MM.1S (cell line): ENCODE results near the gene CAMK2G.
"Not testable (repeated sequence)": the region's sequence is repeated elsewhere in the genome, so short reads cannot be mapped to it uniquely, and the experiment has no call there.

Experiments used
- DNase-seq: peaks from one replicate; pipeline ENCODE4 v3.0.0-alpha.2; 2015
- H2AFZ ChIP-seq: fragments of 300-600 bp; sonication (generic); 2 replicates; pipeline ENCODE4 v1.6.0; 2016; ENCODE audit warnings: antibody characterized with exemption, low read length
- H3F3A ChIP-seq: fragments of 300-600 bp; sonication (generic); 2 replicates; pipeline ENCODE4 v1.6.1; 2016; ENCODE audit warnings: mild to moderate bottlenecking, antibody characterized with exemption, low read length, moderate library complexity, mixed read lengths; ENCODE audit not compliant: insufficient read depth
- H3K27ac ChIP-seq: fragments of 300-600 bp; sonication (generic); 2 replicates; pipeline ENCODE4 v1.5.1; 2016; ENCODE audit warnings: mild to moderate bottlenecking, low read length
- H3K27me3 ChIP-seq: fragments of 300-600 bp; sonication (generic); replicated peaks from 2 replicates; pipeline ENCODE4 v1.6.0; 2016; ENCODE audit warnings: low read length; ENCODE audit not compliant: insufficient read depth
- H3K36me3 ChIP-seq: fragments of 300-600 bp; sonication (generic); replicated peaks from 2 replicates; pipeline ENCODE4 v1.6.1; 2016; ENCODE audit warnings: mild to moderate bottlenecking, low read length, mixed read lengths; ENCODE audit not compliant: insufficient read depth
- H3K4me1 ChIP-seq: fragments of 300-600 bp; sonication (generic); 2 replicates; pipeline ENCODE4 v1.6.1; 2016; ENCODE audit warnings: low read length, mixed read lengths
- H3K4me2 ChIP-seq: fragments of 300-600 bp; sonication (generic); 2 replicates; pipeline ENCODE4 v1.6.0; 2016; ENCODE audit warnings: low read depth, low read length
- H3K4me3 ChIP-seq: fragments of 300-600 bp; sonication (generic); 2 replicates; pipeline ENCODE4 v1.5.1; 2016; ENCODE audit warnings: low read length, mixed read lengths
- H3K79me2 ChIP-seq: fragments of 300-600 bp; sonication (generic); 2 replicates; pipeline ENCODE4 v1.6.1; 2016; ENCODE audit warnings: mixed run types, low read length, mixed read lengths
- H3K9ac ChIP-seq: fragments of 300-600 bp; sonication (generic); 2 replicates; pipeline ENCODE4 v1.6.1; 2016; ENCODE audit warnings: low read length, mixed read lengths
- H3K9me2 ChIP-seq: fragments of 300-600 bp; sonication (generic); replicated peaks from 2 replicates; pipeline ENCODE4 v1.6.1; 2016; ENCODE audit warnings: mild to moderate bottlenecking, low read length, mixed read lengths; ENCODE audit not compliant: insufficient read depth
- H3K9me3 ChIP-seq: fragments of 300-600 bp; sonication (generic); replicated peaks from 2 replicates; pipeline ENCODE4 v1.6.1; 2016; ENCODE audit warnings: mild to moderate bottlenecking, low read length, mixed read lengths; ENCODE audit not compliant: insufficient read depth
- H4K20me1 ChIP-seq: fragments of 300-600 bp; sonication (generic); 2 replicates; pipeline ENCODE4 v1.6.1; 2016; ENCODE audit warnings: mild to moderate bottlenecking, low read length, moderate library complexity, mixed read lengths; ENCODE audit not compliant: insufficient read depth
- CTCF ChIP-seq: fragments of 300-600 bp; sonication (generic); IDR thresholded peaks from 2 replicates; pipeline ENCODE4 v1.5.1; 2016; ENCODE audit warnings: antibody characterized with exemption, low read length, mixed read lengths
- EZH2 ChIP-seq: fragments of 300-600 bp; sonication (generic); optimal IDR thresholded peaks from 2 replicates; pipeline ENCODE3; 2017; ENCODE audit warnings: low read depth, mild to moderate bottlenecking, antibody characterized with exemption, low read length, mixed read lengths
- EZH2phosphoT487 ChIP-seq: fragments of 300-600 bp; sonication (generic); IDR thresholded peaks from 2 replicates; pipeline ENCODE4 v1.6.1; 2018; ENCODE audit warnings: antibody characterized with exemption, low read length

CAMK2G gene

GRCh38 chr10:73890261-73890660 is 15.9 kb upstream of the CAMK2G start:
- Histone ChIP-seq H3K79me2 (no peaks in the 10 kb centered on the region), H3K27me3 (no peaks in the 10 kb centered on the region), H3K27ac (no peak overlapping the region), H3K4me2 (no peak overlapping the region), H3K4me3 (no peak overlapping the region), H3K9me2 (no peaks in the 10 kb centered on the region), H3K9ac (no peak overlapping the region), H3F3A (no peaks in the 10 kb centered on the region), H2AFZ (no peak overlapping the region), H3K9me3 (no peaks in the 10 kb centered on the region), H3K4me1 (0 out of 2 replicates have a peak, but pooled peaks cover 5% of the 10 kb centered on the region), H4K20me1 (no peaks in the 10 kb centered on the region), H3K36me3 (no peaks in the 10 kb centered on the region)
- no peak for DNase-seq
- no peak for TF ChIP-seq CTCF
- no peak for TF ChIP-seq EZH2phosphoT487
- TF ChIP-seq EZH2 = no peak

GRCh38 chr10:73889416-73889815 is 15.1 kb upstream of the CAMK2G start:
- not testable (repeated sequence) for H3K4me3 ChIP-seq, H3K9ac ChIP-seq, DNase-seq, H3K9me3 ChIP-seq, H3F3A ChIP-seq, H3K4me2 ChIP-seq, H3K27ac ChIP-seq, H2AFZ ChIP-seq, H3K27me3 ChIP-seq, H3K9me2 ChIP-seq, H3K36me3 ChIP-seq, H4K20me1 ChIP-seq, H3K79me2 ChIP-seq, H3K4me1 ChIP-seq

GRCh38 chr10:73889014-73889413 is 14.7 kb upstream of the CAMK2G start:
- no peak for DNase-seq
- Histone ChIP-seq H3K4me3 (no peak overlapping the region), H3K79me2 (no peaks in the 10 kb centered on the region), H3F3A (no peaks in the 10 kb centered on the region), H3K4me1 (0 out of 2 replicates have a peak, but pooled peaks cover 5% of the 10 kb centered on the region), H3K9ac (no peak overlapping the region), H3K9me3 (no peaks in the 10 kb centered on the region), H3K4me2 (no peak overlapping the region), H2AFZ (no peak overlapping the region), H4K20me1 (no peaks in the 10 kb centered on the region), H3K36me3 (no peaks in the 10 kb centered on the region), H3K9me2 (no peaks in the 10 kb centered on the region), H3K27ac (0 out of 2 replicates have a peak overlapping the region, but pooled peaks have one; percentile 5), H3K27me3 (no peaks in the 10 kb centered on the region)
- TF ChIP-seq EZH2phosphoT487 = no peak
- TF ChIP-seq CTCF = no peak
- TF ChIP-seq EZH2 = no peak

- 0 out of 2 replicates have a peak overlapping the region, but pooled peaks have one; percentile 5 for H3K27ac ChIP-seq
- H3K79me2 ChIP-seq = no peaks in the 10 kb centered on the region
- H2AFZ ChIP-seq = no peak overlapping the region
- no peak overlapping the region for H3K9ac ChIP-seq
- H3K4me3 ChIP-seq = no peak overlapping the region
- no peak for DNase-seq
- H3K4me1 ChIP-seq = 0 out of 2 replicates have a peak, but pooled peaks cover 5% of the 10 kb centered on the region
- H3F3A ChIP-seq = no peaks in the 10 kb centered on the region
- TF ChIP-seq EZH2 (no peak), EZH2phosphoT487 (no peak), CTCF (no peak)
- H3K27me3 ChIP-seq = no peaks in the 10 kb centered on the region
- no peaks in the 10 kb centered on the region for H4K20me1 ChIP-seq
- H3K9me3 ChIP-seq = no peaks in the 10 kb centered on the region
- no peaks in the 10 kb centered on the region for H3K36me3 ChIP-seq
- no peaks in the 10 kb centered on the region for H3K9me2 ChIP-seq
- no peak overlapping the region for H3K4me2 ChIP-seq
Measured at GRCh38 chr10:73888514-73888913, 14.2 kb upstream of the CAMK2G start.
